ENCODE measurements around the gene LRRC28.

DNA sequence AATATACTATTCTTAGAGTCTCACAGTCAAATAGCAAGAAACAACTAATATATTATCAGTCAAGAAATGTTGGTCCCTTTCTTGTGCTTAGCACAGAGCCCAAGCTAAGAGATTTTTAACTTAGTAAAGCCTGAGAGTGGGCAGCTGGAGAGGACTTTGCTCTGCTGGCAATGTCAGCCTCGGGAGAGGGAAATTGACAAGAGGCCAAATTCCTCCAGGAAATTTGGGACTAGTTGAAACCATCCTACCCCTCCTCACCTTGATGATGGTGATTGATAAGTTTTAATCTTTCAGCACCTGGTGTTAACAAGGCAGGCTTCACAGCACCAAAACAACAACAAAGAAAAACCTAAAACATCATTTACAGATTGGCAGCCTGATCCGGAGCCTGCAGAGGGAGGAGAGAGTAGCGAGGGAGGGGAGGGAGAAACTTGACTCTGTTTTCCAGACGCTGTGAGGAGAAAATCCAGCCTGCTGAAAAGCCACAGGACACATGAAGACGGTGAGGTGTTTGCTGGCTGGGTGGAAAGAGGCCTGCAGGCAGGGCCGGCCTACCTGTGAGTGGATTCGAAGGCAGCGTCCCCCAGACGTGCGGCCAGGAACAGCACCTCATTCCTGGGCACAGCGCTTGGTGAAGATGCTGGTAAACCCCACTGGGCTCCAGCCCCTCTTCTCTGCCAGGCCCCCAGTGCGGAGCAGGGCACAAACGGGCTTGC is 150.9 kb downstream of the LRRC28 start:
- TF ChIP-seq, protein P1, sequence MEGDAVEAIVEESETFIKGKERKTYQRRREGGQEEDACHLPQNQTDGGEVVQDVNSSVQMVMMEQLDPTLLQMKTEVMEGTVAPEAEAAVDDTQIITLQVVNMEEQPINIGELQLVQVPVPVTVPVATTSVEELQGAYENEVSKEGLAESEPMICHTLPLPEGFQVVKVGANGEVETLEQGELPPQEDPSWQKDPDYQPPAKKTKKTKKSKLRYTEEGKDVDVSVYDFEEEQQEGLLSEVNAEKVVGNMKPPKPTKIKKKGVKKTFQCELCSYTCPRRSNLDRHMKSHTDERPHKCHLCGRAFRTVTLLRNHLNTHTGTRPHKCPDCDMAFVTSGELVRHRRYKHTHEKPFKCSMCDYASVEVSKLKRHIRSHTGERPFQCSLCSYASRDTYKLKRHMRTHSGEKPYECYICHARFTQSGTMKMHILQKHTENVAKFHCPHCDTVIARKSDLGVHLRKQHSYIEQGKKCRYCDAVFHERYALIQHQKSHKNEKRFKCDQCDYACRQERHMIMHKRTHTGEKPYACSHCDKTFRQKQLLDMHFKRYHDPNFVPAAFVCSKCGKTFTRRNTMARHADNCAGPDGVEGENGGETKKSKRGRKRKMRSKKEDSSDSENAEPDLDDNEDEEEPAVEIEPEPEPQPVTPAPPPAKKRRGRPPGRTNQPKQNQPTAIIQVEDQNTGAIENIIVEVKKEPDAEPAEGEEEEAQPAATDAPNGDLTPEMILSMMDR (conservative IDR thresholded peaks at IDR 0.05; ENCODE audit: low read depth, low read length), result no peak
- TF ChIP-seq EZH2 (IDR thresholded peaks at IDR 0.05; ENCODE audit: borderline replicate concordance, low read depth, low read length, poor library complexity, severe bottlenecking), result no peak
